SK-N-SH (cell line): ENCODE data around the gene STIM1. TPM values are rescaled to one million over a fixed set of nuclear protein-coding genes. Genes with fewer than 3 reads are reported as not detected.

Experiments
- CTCF ChIA-PET: fragments of 300-600, 350-600 bp; formaldehyde crosslinking; extraction: SDS; loops from one replicate; lab custom pipeline; 2021; lab: Yijun Ruan, JAX
- POLR2A ChIA-PET: fragments of 350-600 bp; sonication (Branson Sonifier 250); formaldehyde crosslinking; extraction: SDS; loops from one replicate; lab custom pipeline; 2020; ENCODE audit warnings: antibody characterized with exemption, inconsistent platforms; lab: Yijun Ruan, JAX
- DNase-seq: peaks from one replicate; pipeline ENCODE4 v3.0.0; 2012
- H2AFZ ChIP-seq: fragments of 200-600 bp; sonication (generic); 2 replicates; pipeline ENCODE4 v1.8.1; 2016; ENCODE audit warnings: antibody characterized with exemption, mild to moderate bottlenecking, low read depth
- H3F3A ChIP-seq: fragments of 200-600 bp; sonication (generic); replicated peaks from 2 replicates; pipeline ENCODE3; 2016; ENCODE audit warnings: antibody characterized with exemption, mild to moderate bottlenecking; ENCODE audit not compliant: insufficient read depth
- H3K27ac ChIP-seq, 2 experiments: fragments of 200-500 bp in 1 of 2; fragments of 200-600 bp in 1 of 2; sonication (Bioruptor generic) in 1 of 2; sonication (generic), shearing (Covaris generic) in 1 of 2; 2 replicates each; pipeline versions ENCODE4 v1.5.1 to v1.6.1; 2014 to 2016; ENCODE audit warnings: low read depth in 2 of 2, inconsistent platforms in 1 of 2, low read length in 1 of 2, mild to moderate bottlenecking in 1 of 2, mixed read lengths in 1 of 2
- H3K27me3 ChIP-seq: fragments of 200-600 bp; sonication (generic), shearing (Covaris generic); 2 replicates; pipeline ENCODE4 v1.6.1; 2016; ENCODE audit warnings: mixed run types; ENCODE audit not compliant: insufficient read depth
- H3K36me3 ChIP-seq, 2 experiments: fragments of 200-500 bp in 1 of 2; fragments of 200-600 bp in 1 of 2; sonication (Bioruptor generic) in 1 of 2; sonication (generic) in 1 of 2; replicated peaks in 1 of 2; 2 replicates each; pipeline versions ENCODE3 to v1.5.1; 2014 to 2016; ENCODE audit warnings: low read length in 1 of 2, mild to moderate bottlenecking in 1 of 2; ENCODE audit not compliant: insufficient read depth in 2 of 2, control insufficient read depth in 1 of 2
- H3K4me1 ChIP-seq, 2 experiments: fragments of 200-500 bp in 1 of 2; fragments of 200-600 bp in 1 of 2; sonication (Bioruptor generic) in 1 of 2; sonication (generic), shearing (Covaris generic) in 1 of 2; 2 replicates each; pipeline versions ENCODE4 v1.5.1 to v1.6.1; 2014 to 2016; ENCODE audit warnings: low read depth in 1 of 2, low read length in 1 of 2, mixed run types in 1 of 2; ENCODE audit not compliant: insufficient read depth in 2 of 2, control insufficient read depth in 1 of 2
- H3K4me2 ChIP-seq: fragments of 200-600 bp; sonication (generic), shearing (Covaris generic); 2 replicates; pipeline ENCODE4 v1.6.1; 2017; ENCODE audit warnings: mixed run types
- H3K4me3 ChIP-seq, 2 experiments: fragments of 200-500 bp in 1 of 2; fragments of 200-600 bp in 1 of 2; sonication (Bioruptor generic) in 1 of 2; sonication (generic), shearing (Covaris generic) in 1 of 2; 2 replicates each; pipeline versions ENCODE4 v1.5.1 to v1.8.1; 2014 to 2016; ENCODE audit warnings: low read depth in 2 of 2, inconsistent platforms in 1 of 2, low read length in 1 of 2, mild to moderate bottlenecking in 1 of 2, mixed read lengths in 1 of 2, moderate library complexity in 1 of 2
- H3K79me2 ChIP-seq: fragments of 200-600 bp; sonication (generic); 2 replicates; pipeline ENCODE4 v1.8.1; 2017; ENCODE audit warnings: mild to moderate bottlenecking; ENCODE audit not compliant: insufficient read depth
- H3K9ac ChIP-seq: fragments of 200-600 bp; sonication (generic); 2 replicates; pipeline ENCODE4 v1.6.1; 2017; ENCODE audit warnings: mixed run types
- H3K9me2 ChIP-seq: fragments of 200-600 bp; sonication (generic); 2 replicates; pipeline ENCODE4 v1.6.1; 2017; ENCODE audit warnings: mixed run types
- H3K9me3 ChIP-seq: fragments of 200-600 bp; sonication (generic); 2 replicates; pipeline ENCODE4 v1.6.1; 2017; ENCODE audit warnings: mixed run types, mild to moderate bottlenecking, moderate library complexity
- H4K20me1 ChIP-seq: fragments of 200-600 bp; sonication (generic); 2 replicates; pipeline ENCODE4 v1.6.1; 2017; ENCODE audit warnings: mild to moderate bottlenecking, mixed run types; ENCODE audit not compliant: insufficient read depth
- POLR2AphosphoS5 ChIP-seq: IDR thresholded peaks from 2 replicates; pipeline ENCODE4 v1.6.1; 2012; ENCODE audit warnings: low read depth, low read length
- RFX5 ChIP-seq: IDR thresholded peaks from 2 replicates; pipeline ENCODE4 v1.6.1; 2012; ENCODE audit warnings: mild to moderate bottlenecking, improper control_type of control experiment, low read length
- TCF12 ChIP-seq: IDR thresholded peaks from 2 replicates; pipeline ENCODE4 v1.4.0; 2012
- TEAD4 ChIP-seq: IDR thresholded peaks from 2 replicates; pipeline ENCODE4 v1.4.0; 2012; ENCODE audit warnings: mild to moderate bottlenecking, borderline replicate concordance; ENCODE audit not compliant: insufficient read depth
- YY1 ChIP-seq: IDR thresholded peaks from 2 replicates; pipeline ENCODE4 v1.4.0; 2012; ENCODE audit warnings: low read depth, mild to moderate bottlenecking
- WGBS: methylation state at CpG from one replicate; pipeline ENCODE4 v1.1.6; 2017; ENCODE audit warnings: low lambda C conversion rate; 5-methylcytosine and 5-hydroxymethylcytosine counted together
- polyA plus RNA-seq, 3 experiments: library from polyadenylated mRNA; depleted of rRNA; stranded (reverse); fragments of >200 nt; gene quantifications; 2 replicates each; pipeline ENCODE4 v1.2.3, GENCODE V29; 2012
- TF ChIP-seq, protein P1 (sequence below): IDR thresholded peaks from 2 replicates; pipeline ENCODE4 v1.6.1; 2012; ENCODE audit warnings: mild to moderate bottlenecking, low read depth, low read length, moderate library complexity
- TF ChIP-seq, protein P2 (sequence below): IDR thresholded peaks from 2 replicates; pipeline ENCODE4 v1.4.0; 2012; ENCODE audit warnings: low read depth, borderline replicate concordance

Gene STIM1
- polyA plus RNA-seq, 1 of the 3 experiments (the other 2 are of a cell fraction): 29.5 TPM

DNA sequence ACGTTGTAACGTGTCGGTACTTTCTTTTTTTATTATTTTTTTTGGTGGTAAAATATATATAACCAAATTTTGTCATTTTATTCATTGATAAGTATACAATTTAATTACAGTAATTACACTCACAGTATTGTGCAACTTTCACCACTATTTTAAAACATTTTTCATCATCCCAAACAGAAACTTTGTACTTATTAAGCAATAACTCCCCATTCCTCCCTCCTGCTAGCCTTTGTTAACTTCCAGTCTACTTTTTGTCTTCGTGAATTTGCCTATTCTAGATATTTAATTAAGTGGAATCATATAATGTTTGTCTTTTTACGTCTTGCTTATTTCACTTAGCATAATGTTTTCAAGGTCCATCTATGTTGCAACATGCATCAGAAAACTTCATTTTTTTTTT, 58.5 kb downstream of the STIM1 start:
- CTCF ChIA-PET: interaction anchor here (1.0 to 1.4 kb wide), 3 partner anchors 13 to 159 kb away, joined by 3 to 5 read pairs (median 3); no protein-coding TSS in a partner anchor
- WGBS: 95% methylated on average over 5 of the region's 5 CpGs
- no peak for DNase-seq
- H3K4me3 ChIP-seq: no peak overlapping the region
- no peaks in the 10 kb centered on the region for H3K9me2 ChIP-seq
- H3K36me3 ChIP-seq: no peaks in the 10 kb centered on the region
- H3K4me1 ChIP-seq: no peaks in the 10 kb centered on the region; a peak in 1 of 4 replicates
- 0 out of 2 replicates have a peak, but pooled peaks cover 4% of the 10 kb centered on the region for H4K20me1 ChIP-seq
- no peak overlapping the region for H2AFZ ChIP-seq
- H3K9me3 ChIP-seq: no peaks in the 10 kb centered on the region
- TF ChIP-seq TCF12 (no peak), POLR2AphosphoS5 (no peak), YY1 (no peak)
- TF ChIP-seq, protein P1, sequence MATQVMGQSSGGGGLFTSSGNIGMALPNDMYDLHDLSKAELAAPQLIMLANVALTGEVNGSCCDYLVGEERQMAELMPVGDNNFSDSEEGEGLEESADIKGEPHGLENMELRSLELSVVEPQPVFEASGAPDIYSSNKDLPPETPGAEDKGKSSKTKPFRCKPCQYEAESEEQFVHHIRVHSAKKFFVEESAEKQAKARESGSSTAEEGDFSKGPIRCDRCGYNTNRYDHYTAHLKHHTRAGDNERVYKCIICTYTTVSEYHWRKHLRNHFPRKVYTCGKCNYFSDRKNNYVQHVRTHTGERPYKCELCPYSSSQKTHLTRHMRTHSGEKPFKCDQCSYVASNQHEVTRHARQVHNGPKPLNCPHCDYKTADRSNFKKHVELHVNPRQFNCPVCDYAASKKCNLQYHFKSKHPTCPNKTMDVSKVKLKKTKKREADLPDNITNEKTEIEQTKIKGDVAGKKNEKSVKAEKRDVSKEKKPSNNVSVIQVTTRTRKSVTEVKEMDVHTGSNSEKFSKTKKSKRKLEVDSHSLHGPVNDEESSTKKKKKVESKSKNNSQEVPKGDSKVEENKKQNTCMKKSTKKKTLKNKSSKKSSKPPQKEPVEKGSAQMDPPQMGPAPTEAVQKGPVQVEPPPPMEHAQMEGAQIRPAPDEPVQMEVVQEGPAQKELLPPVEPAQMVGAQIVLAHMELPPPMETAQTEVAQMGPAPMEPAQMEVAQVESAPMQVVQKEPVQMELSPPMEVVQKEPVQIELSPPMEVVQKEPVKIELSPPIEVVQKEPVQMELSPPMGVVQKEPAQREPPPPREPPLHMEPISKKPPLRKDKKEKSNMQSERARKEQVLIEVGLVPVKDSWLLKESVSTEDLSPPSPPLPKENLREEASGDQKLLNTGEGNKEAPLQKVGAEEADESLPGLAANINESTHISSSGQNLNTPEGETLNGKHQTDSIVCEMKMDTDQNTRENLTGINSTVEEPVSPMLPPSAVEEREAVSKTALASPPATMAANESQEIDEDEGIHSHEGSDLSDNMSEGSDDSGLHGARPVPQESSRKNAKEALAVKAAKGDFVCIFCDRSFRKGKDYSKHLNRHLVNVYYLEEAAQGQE: no peak
- TF ChIP-seq, protein P2, sequence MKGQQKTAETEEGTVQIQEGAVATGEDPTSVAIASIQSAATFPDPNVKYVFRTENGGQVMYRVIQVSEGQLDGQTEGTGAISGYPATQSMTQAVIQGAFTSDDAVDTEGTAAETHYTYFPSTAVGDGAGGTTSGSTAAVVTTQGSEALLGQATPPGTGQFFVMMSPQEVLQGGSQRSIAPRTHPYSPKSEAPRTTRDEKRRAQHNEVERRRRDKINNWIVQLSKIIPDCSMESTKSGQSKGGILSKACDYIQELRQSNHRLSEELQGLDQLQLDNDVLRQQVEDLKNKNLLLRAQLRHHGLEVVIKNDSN: no peak
- no peak overlapping the region for H3K27ac ChIP-seq
- no peaks in the 10 kb centered on the region for H3K79me2 ChIP-seq
- POLR2A ChIA-PET: interaction anchor here (0.6 kb wide), 1 partner anchor 309 kb away, joined by 3 read pairs; no protein-coding TSS in a partner anchor
- no peaks in the 10 kb centered on the region for H3F3A ChIP-seq
- no peaks in the 10 kb centered on the region for H3K27me3 ChIP-seq
- H3K9ac ChIP-seq: no peak overlapping the region
- no peak overlapping the region for H3K4me2 ChIP-seq

DNA sequence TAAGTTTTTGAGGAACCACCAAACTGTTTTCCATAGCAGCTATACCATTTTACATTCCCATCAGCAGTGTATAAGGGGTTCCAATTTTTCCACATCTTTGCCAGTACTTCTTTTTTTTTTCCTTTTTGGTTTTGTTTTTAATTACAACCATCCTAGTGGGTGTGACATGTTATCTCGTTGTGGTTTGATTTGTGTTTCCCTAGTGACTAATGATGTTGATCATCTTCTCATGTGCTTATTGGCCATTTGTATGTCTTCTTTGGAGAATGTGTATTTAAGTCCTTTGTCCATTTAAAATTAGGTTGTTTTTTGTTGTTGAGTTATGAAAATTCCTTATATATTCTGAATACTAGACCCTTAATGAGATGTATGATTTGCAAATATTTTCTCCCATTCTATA, 59.3 kb downstream of the STIM1 start:
- WGBS: 62% methylated on average over 1 of the region's 1 CpG
- no peak for DNase-seq
- Histone ChIP-seq H3K27ac (no peak overlapping the region), H3K27me3 (no peaks in the 10 kb centered on the region), H2AFZ (no peak overlapping the region), H3F3A (no peaks in the 10 kb centered on the region), H3K9me3 (no peaks in the 10 kb centered on the region), H3K9ac (no peak overlapping the region), H3K4me1 (no peaks in the 10 kb centered on the region; a peak in 2 of 4 replicates), H3K9me2 (no peaks in the 10 kb centered on the region), H3K4me3 (no peak overlapping the region), H3K4me2 (no peak overlapping the region), H3K36me3 (no peaks in the 10 kb centered on the region), H4K20me1 (0 out of 2 replicates have a peak, but pooled peaks cover 4% of the 10 kb centered on the region), H3K79me2 (no peaks in the 10 kb centered on the region)
- ChIA-PET POLR2A (no interaction called here), CTCF (interaction anchor here (0.9 kb wide), 1 partner anchor 27 kb away, joined by 3 read pairs; no protein-coding TSS in a partner anchor)
- TF ChIP-seq RFX5: peak; percentile 93
- no peak for TF ChIP-seq TEAD4
